BJ (cell line): ENCODE results near the gene SH3PXD2B. TPM values are rescaled to one million over a fixed set of nuclear protein-coding genes. Genes with fewer than 3 reads are reported as not detected.

Experiments used
- CTCF ChIA-PET: fragments of 350-600 bp; formaldehyde crosslinking; extraction: SDS; loops from one replicate; lab custom pipeline; 2021; ENCODE audit warnings: antibody characterized with exemption, inconsistent platforms; lab: Yijun Ruan, JAX
- POLR2A ChIA-PET: fragments of 300-600 bp; sonication (Branson Sonifier 250); formaldehyde crosslinking; extraction: SDS; loops from one replicate; lab custom pipeline; 2021; ENCODE audit warnings: antibody characterized with exemption; lab: Charles Lee
- DNase-seq: peaks from one replicate; pipeline ENCODE4 v3.0.0-alpha.2; 2011; ENCODE audit warnings: low read depth
- H3K27me3 ChIP-seq: 2 replicates; pipeline ENCODE4 v1.6.0; 2011; ENCODE audit warnings: low read length; ENCODE audit not compliant: control insufficient read depth, insufficient read depth
- H3K36me3 ChIP-seq: 2 replicates; pipeline ENCODE4 v1.5.1; 2011; ENCODE audit warnings: low read length; ENCODE audit not compliant: control insufficient read depth, insufficient read depth
- H3K4me3 ChIP-seq: 2 replicates; pipeline ENCODE4 v1.5.1; 2011; ENCODE audit warnings: low read depth, mild to moderate bottlenecking, control low read depth, low read length
- polyA minus RNA-seq: library from RNA; depleted of rRNA, polyadenylated mRNA; stranded (reverse); fragments of >200 nt; gene quantifications from 2 replicates; pipeline ENCODE4 v1.2.3, GENCODE V29; 2011; rRNA and poly(A)+ RNA removed
- polyA plus RNA-seq: library from polyadenylated mRNA; depleted of rRNA; stranded (reverse); fragments of >200 nt; gene quantifications from 2 replicates; pipeline ENCODE4 v1.2.3, GENCODE V29; 2011; rRNA removed
- TF ChIP-seq, protein P1 (sequence below): IDR thresholded peaks from 2 replicates; pipeline ENCODE4 v1.5.1; 2011; ENCODE audit warnings: low read depth, mild to moderate bottlenecking, control low read depth, inconsistent platforms, low read length, moderate library complexity; ENCODE audit not compliant: insufficient read depth

The SH3PXD2B gene
- polyA plus RNA-seq: 11.6 and 15.5 TPM in 2 replicates
- 14.1 and 15.0 TPM in 2 replicates for polyA minus RNA-seq

DNA sequence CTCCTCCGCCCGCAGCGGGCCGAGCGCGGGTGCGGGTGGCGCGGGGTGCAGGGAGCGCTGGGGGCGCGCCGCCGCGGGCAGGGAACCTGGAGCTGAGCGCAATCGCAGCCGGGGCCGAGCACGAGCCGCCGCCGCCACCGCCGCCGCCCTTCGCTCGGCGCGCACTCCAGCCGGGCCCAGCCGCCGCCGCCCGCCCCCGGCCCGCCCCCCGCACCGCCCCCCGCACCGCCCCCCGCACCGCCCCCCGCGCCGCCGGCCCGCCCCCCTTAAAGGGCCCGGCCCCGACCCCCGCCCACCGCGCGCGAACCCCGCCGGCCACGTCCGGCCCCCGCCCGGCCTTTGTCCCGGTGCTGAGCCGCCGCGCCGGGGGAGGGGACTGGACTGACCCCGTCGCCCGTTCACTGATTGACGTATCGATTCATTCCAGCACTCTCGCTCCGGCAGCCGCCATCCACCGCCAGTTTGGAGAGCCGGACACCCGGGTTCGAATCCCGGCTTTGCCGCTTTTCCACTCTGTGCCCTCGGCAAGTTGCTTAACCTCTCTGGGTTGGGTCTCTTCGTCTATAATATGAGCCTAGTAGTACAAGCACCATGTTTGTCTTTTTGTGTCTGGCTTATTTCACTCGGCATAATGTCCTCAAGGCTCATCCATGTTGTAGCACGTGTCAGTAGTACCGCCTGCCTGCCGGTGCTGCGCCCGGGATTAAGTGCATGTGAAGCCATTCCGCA, at the start of gene SH3PXD2B:
Gene SH3PXD2B (minus strand): TSS at position 168 of the 729 bp plus-strand sequence. CDS start 173 bp downstream, outside the sequence.
- DNase-seq: no peak
- TF ChIP-seq, protein P1, sequence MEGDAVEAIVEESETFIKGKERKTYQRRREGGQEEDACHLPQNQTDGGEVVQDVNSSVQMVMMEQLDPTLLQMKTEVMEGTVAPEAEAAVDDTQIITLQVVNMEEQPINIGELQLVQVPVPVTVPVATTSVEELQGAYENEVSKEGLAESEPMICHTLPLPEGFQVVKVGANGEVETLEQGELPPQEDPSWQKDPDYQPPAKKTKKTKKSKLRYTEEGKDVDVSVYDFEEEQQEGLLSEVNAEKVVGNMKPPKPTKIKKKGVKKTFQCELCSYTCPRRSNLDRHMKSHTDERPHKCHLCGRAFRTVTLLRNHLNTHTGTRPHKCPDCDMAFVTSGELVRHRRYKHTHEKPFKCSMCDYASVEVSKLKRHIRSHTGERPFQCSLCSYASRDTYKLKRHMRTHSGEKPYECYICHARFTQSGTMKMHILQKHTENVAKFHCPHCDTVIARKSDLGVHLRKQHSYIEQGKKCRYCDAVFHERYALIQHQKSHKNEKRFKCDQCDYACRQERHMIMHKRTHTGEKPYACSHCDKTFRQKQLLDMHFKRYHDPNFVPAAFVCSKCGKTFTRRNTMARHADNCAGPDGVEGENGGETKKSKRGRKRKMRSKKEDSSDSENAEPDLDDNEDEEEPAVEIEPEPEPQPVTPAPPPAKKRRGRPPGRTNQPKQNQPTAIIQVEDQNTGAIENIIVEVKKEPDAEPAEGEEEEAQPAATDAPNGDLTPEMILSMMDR: no peak
- ChIA-PET POLR2A (no interaction called here), CTCF (interaction anchor here (0.8 kb wide), 2 partner anchors 41 to 169 kb away, joined by 3 read pairs; no protein-coding TSS in a partner anchor)
- Histone ChIP-seq H3K36me3 (no peaks in the 10 kb centered on the region; the same call in 1 of the 2 replicates), H3K27me3 (no peaks in the 10 kb centered on the region), H3K4me3 (peak within 1 kb of the TSS; percentile 88)

GRCh38 chr5:172502969-172503368, 48.6 kb upstream of the SH3PXD2B start:
- POLR2A ChIA-PET: no interaction called here
- CTCF ChIA-PET: no interaction called here
- H3K4me3 ChIP-seq: no peak overlapping the region
- no peaks in the 10 kb centered on the region for H3K36me3 ChIP-seq
- TF ChIP-seq, protein P1: no peak
- no peak for DNase-seq
- H3K27me3 ChIP-seq: peaks cover 4% of the 10 kb centered on the region

- POLR2A ChIA-PET: no interaction called here
Measured at GRCh38 chr5:172502410-172502809, 48.1 kb upstream of the SH3PXD2B start.

DNA sequence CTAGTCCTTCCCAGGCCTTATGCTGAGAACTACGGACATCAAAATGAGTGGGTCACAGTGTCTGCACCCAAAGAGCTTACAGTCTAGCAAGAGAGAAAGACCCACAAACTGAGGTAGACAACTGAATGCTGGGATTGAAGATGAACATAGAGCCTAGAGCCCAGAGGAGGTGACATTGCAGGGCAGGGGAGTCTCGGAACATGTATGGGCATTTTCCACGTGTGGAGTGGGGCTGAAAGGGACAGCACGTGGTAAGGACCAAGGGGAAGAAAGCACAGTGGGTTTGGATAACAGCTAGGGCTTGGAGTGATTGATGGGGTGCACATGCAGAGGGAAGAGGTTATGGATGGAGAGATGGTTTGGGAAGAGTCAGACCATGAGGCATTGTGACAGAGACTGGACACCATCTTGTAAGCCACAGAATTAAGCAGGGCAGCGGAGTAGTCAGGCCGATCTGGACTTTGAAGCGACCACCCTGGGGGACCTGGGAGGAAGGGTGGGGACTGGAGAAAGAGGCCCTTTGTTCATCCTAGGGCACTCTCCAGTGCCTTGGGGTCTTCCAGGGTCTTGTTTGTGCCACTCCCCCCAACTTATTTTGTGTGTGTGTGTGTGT, 47.5 kb upstream of the SH3PXD2B start:
- CTCF ChIA-PET: interaction anchor here (1.1 kb wide), 1 partner anchor 195 kb away, joined by 3 read pairs; no protein-coding TSS in a partner anchor
- H3K36me3 ChIP-seq: no peaks in the 10 kb centered on the region
- TF ChIP-seq, protein P1: no peak
- POLR2A ChIA-PET: no interaction called here
- DNase-seq: no peak
- H3K27me3 ChIP-seq: peaks cover 7% of the 10 kb centered on the region
- no peak overlapping the region for H3K4me3 ChIP-seq

More at GRCh38 chr5:172502410-172502809, 48.1 kb upstream of the SH3PXD2B start:
- no peak for DNase-seq
- Histone ChIP-seq H3K36me3 (no peaks in the 10 kb centered on the region), H3K4me3 (no peak overlapping the region), H3K27me3 (peaks cover 4% of the 10 kb centered on the region)
- TF ChIP-seq, protein P1: no peak
- CTCF ChIA-PET: no interaction called here

- Histone ChIP-seq H3K4me3 (no peak overlapping the region), H3K27me3 (peaks cover 11% of the 10 kb centered on the region), H3K36me3 (no peaks in the 10 kb centered on the region)
- CTCF ChIA-PET: interaction anchor here (0.6 to 1.3 kb wide), 2 partner anchors 20 to 199 kb away, joined by 3 read pairs; no protein-coding TSS in a partner anchor
- POLR2A ChIA-PET: no interaction called here
- TF ChIP-seq, protein P1: no peak
- DNase-seq: no peak
Measured at GRCh38 chr5:172499287-172499686, 45.0 kb upstream of the SH3PXD2B start.
